ENCODE measurements around the gene DCDC2C. TPM values are rescaled to one million over a fixed set of nuclear protein-coding genes. Genes with fewer than 3 reads are reported as not detected.
A peak's percentile ranks its signal among the peaks of the same experiment; 100 is the strongest.

The DCDC2C gene, protein sequence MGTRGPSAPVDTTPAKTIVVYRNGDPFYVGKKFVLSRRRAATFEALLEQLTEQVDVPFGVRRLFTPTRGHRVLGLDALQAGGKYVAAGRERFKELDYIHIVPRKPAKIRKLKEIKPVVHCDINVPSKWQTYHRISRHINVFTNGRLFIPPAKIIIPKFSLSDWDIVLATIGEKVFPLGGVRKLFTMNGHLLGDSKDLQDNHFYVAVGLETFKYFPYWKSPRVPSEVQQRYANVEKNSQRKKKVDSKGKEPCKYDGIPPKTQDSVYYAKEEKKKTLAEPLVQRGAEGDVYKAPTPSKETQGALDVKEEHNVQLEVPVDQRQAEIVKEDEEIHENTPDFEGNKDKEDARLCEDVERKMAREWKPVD
- not detected in 2 replicates for total RNA-seq

- DNase-seq (ENCODE audit: low read depth) = no peak
Measured at GRCh38 chr2:3703236-3703756, at the start of gene DCDC2C. TSS of gene DCDC2C (plus strand) at chr2:3703575. CDS start at chr2:3703752, 177 bp downstream.

- DNase-seq (ENCODE audit: low read depth) = no peak
Measured at GRCh38 chr2:3654011-3654410, 49.4 kb upstream of the DCDC2C start.

- DNase-seq (ENCODE audit: low read depth) = no peak
Measured at GRCh38 chr2:3654531-3655225, 48.7 kb upstream of the DCDC2C start.

DNA sequence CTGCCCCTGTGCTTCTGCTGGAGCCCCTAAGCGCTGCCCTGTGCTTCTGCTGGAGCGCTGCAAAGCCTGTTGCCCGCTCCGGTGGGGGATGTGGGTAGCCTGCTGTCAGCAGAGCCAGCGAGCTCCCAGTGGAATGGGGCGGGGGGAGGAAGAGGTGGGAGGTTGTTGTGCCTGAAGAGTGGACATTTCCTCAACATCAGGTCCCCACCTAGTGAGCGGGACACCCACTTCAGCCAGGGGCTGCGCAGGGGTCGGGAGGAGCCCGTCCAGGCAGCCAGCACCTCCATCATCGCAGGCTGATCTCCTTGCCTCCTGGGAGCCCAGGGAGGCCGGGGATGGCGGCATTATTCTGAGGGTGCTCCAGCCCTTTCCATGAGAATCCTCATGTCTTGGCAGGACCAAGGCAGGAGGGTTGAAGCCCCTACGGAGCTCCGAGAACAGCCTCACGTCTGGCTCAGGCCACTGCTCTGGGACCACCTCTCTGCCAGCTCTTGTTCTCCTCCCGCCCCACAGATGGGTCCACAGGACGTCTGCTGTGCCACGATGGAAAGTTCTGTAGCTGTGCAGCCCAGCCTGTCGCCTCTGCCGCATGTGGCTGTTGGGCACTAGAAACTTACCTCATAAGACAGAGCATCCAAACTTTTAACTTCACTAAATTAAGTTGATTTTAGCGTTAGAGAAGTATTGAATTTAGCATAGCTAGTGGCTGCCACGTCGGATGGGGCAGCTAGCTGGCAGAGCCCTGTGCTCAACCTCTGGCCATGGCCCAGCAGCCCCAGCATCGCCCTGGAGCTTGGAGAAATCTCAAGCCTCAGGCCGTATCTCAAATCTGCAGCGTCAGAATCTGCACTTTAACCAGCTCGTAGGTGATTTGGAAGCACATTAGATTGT is 47.3 kb upstream of the DCDC2C start:
- no peak for DNase-seq (ENCODE audit: low read depth)

GRCh38 chr2:3656762-3657721 is 46.3 kb upstream of the DCDC2C start:
- DNase-seq (ENCODE audit: low read depth) = no peak

GRCh38 chr2:3657881-3658280 is 45.5 kb upstream of the DCDC2C start, which contains the start of gene ALLC:
TSS of gene ALLC (plus strand) at chr2:3658200. CDS start at chr2:3671158, 12,958 bp downstream.
- no peak for DNase-seq (ENCODE audit: low read depth)

DNA sequence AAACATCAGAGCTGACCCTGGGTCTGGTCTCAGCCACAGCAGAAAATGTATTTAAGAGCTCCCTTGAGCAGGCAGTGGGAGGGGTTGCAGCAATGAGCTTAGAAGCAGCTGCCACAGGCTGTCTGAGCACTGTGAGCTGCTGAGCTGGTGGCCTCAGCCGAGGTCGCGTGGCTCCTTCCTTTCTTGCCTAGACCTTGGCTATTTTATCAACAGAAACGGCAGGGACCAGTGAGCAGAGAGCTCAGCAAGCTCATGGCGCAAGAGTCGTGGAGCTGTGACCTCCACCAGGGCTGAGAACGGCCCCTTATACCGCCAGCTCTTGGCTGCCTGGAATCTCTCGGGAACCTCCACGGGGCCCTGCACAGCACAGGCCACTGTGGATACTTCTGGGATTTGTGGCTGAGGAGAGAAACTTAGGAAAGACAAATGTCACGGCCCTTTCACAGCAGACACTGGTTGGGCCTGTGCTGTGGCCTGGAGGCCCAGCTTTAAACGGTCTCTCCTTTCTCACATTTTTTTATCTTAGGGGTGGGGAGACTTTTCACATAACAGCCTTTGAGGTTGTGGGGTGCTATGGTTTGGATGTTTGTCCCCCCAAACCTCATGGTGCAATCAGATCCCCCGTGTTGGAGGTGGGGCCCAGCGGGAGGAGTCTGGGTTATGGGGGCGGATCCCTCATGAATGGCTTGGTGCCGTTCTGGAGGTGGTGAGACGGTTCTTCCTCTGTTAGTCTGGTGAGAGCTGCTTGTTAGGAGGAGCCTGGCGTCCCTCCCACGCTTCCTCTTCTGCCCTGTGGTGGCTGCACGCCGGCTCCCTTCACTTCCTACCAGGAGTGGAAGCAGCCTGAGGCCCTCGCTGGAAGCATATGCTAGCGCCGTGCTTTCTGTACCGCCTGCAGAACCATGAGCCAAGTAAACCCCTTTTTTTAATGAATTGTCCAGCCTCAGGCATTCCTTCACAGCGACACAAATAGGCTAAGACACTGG is 43.6 kb upstream of the DCDC2C start:
- DNase-seq (ENCODE audit: low read depth) = no peak

GRCh38 chr2:3660640-3661039 is 42.7 kb upstream of the DCDC2C start:
- DNase-seq (ENCODE audit: low read depth) = peak; percentile 6

GRCh38 chr2:3661149-3661660 is 42.2 kb upstream of the DCDC2C start:
- no peak for DNase-seq (ENCODE audit: low read depth)

- no peak for DNase-seq (ENCODE audit: low read depth)
Measured at GRCh38 chr2:3662239-3662638, 41.1 kb upstream of the DCDC2C start.

GRCh38 chr2:3664118-3664517 is 39.3 kb upstream of the DCDC2C start:
- DNase-seq (ENCODE audit: low read depth) = no peak

- DNase-seq (ENCODE audit: low read depth) = no peak
Measured at GRCh38 chr2:3664925-3665324, 38.5 kb upstream of the DCDC2C start.

DNA sequence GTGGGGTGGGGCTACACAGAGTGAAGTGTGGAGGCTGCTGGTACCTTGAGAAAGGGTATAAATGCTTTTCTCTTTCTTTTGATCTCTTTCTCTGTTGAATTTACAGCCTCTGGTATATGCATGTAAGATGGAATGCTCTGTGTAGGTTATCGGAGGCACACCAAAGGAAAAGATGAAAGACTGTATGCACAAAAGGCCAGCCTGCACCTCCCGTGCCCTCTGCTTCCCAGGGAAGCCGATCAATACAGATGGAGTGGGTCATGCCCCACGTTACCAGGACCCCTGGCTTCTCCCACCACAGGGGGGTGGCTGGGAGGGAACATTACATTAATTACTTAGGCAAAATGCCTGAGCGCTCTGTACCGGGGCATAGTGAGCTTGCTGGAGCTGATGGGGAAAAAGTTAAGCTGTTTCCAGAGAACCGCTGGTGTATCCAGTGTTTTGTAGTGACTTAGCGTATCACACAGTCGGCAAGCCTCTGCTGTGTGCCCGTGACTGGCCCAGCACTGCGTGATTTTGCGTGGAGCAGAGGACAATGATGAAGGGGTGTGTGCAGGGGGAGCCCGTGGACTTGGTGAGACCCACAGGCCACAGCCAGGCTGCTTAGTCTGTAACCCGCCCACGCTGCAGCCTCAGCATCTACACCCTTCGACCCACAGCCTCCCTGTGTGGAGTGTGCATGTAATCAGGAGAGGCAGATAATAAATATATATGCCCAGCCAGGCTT is 37.3 kb upstream of the DCDC2C start:
- DNase-seq (ENCODE audit: low read depth) = no peak

- no peak for DNase-seq (ENCODE audit: low read depth)
Measured at GRCh38 chr2:3666613-3666975, 36.8 kb upstream of the DCDC2C start.

DNA sequence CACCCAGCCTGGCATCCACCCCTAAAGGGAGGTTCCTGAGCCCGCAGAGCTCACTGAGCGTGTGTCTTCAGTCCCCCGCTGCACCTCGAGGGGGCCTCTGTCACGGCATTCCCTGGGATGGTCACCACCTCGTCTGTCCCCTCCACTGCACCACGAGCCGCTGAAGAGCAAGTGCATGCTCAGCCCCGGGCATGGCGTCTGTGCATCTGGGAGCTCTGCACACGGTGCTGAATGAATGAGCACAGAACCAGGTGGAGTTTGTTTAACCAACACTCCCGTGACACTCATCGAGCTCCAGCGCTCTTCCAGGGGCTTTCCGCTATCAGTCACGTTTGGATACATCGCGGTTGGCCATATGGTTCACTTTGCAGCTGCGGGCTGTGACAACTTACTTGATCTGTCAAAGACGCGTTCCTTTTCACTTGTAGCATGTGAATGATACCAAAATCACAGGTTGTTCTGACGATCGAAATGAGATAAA is 36.2 kb upstream of the DCDC2C start:
- no peak for DNase-seq (ENCODE audit: low read depth)

GRCh38 chr2:3669656-3670055 is 33.7 kb upstream of the DCDC2C start:
- no peak for DNase-seq (ENCODE audit: low read depth)

DNA sequence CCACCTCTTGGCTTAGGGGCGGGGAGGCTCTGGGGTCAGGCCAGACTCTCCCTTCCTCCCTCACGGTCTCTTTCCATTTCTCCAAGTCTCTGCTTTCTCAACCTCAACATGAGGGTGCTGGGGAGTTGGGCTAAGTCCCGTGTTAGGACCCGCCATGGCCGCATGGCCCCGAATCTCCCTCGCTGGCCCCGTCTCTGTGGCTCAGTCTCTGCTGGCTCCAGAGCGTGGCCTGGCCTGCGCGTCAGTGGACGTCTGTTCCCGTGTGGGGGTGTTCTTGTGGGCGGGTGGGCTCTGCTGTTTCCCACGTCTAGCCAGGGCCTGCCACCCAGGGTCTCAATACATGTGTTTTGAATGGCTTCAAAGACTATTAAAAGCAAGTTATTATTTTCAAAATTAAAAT is 33.0 kb upstream of the DCDC2C start:
- DNase-seq (ENCODE audit: low read depth) = no peak

- DNase-seq (ENCODE audit: low read depth) = no peak
Measured at GRCh38 chr2:3670941-3671340, 32.4 kb upstream of the DCDC2C start.
